ENCODE measurements around the gene KCNC4. TPM values are rescaled to one million over a fixed set of nuclear protein-coding genes. Genes with fewer than 3 reads are reported as not detected.

Gene KCNC4
- total RNA-seq, 1 experiment from 2014 or later = 0.48 TPM

DNA sequence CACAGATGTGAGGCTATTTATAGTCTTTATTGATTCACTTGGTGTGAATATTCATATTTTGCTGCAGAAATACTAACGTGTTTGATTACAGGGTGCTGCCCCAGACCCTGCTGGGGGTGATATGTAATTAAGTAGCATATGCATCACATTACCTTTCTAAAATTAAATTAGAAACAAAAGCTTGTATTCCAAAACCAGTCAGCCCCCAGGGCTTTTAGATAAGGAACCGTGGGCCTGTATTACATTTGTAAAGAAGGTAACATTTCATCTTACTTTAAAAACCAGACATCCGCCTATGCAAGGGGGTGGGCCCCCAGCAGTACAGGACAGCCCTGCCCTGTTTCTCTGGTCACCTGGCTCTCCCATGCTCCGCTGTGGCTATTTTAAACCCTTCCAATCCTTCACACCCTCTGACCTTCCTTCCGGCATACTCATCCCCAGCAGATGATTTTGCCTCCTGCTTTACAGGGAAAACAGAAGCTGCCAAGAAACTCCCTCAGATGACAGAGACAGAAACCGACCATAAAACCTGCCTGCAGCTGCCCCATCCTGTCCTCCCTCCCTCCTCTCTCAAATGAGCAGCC, 22.0 kb upstream of the KCNC4 start:
- no peak for DNase-seq (ENCODE audit: low spot score)

GRCh38 chr1:110189181-110189580, 20.9 kb upstream of the KCNC4 start:
- DNase-seq (ENCODE audit: low spot score) = no peak

GRCh38 chr1:110190282-110190929, 19.7 kb upstream of the KCNC4 start:
- no peak for DNase-seq (ENCODE audit: low spot score)

- DNase-seq (ENCODE audit: low spot score) = no peak
Observed at GRCh38 chr1:110192541-110192940, 17.6 kb upstream of the KCNC4 start.

GRCh38 chr1:110195196-110195595, 14.9 kb upstream of the KCNC4 start:
- no peak for DNase-seq (ENCODE audit: low spot score)

- DNase-seq (ENCODE audit: low spot score) = peak; percentile 55
Observed at GRCh38 chr1:110196917-110197765, 13.0 kb upstream of the KCNC4 start.

DNA sequence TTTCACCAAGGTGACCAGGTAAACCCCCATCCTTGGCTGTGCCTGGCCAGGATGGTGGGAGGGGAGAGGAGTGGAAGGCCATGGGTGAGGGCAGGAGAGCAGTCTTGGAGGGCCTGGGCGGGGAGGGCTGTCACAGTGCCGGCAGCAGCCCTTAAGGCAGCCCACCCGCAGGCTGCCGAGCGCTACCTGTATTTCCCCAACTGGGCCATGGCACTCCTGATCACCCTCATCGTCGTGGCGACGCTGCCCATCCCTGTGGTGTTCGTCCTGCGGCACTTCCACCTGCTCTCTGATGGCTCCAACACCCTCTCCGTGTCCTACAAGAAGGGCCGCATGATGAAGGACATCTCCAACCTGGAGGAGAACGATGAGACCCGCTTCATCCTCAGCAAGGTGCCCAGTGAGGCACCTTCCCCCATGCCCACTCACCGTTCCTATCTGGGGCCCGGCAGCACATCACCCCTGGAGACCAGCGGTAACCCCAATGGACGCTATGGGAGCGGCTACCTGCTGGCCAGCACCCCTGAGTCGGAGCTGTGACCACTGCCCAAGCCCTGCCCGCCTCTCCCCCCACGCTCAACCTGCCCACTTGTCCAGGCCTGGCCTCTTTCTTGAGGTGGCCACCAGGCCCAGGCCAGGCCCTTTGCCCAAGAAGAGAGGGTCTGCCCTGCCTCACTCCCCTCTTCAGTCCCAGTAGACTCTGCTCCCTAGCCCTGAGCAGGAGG, 12.0 kb upstream of the KCNC4 start:
- DNase-seq (ENCODE audit: low spot score) = no peak

GRCh38 chr1:110198746-110199145, 11.4 kb upstream of the KCNC4 start:
- no peak for DNase-seq (ENCODE audit: low spot score)

- DNase-seq (ENCODE audit: low spot score) = no peak
Observed at GRCh38 chr1:110200190-110200589, 9.9 kb upstream of the KCNC4 start.

DNA sequence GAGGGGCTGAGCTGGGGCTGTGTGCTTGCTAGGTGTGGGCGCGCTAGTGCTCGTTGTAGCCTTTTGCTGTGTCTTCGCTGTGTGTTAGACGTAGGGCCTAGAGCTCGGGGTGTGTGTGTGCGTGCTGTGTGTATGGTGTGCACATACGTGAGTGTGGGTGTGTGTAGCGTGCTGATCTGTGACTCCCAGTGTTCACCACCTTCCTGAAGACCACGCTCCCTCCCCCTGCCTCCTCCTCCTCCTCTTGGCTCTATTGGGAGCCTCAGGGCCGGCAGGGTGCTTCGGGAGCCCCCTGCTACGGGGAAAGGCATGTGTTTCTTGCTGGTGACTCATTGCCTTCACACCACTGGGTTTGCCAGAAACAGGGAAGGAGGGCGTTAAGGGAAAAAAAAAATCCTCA, 9.4 kb upstream of the KCNC4 start:
- DNase-seq (ENCODE audit: low spot score) = no peak

DNA sequence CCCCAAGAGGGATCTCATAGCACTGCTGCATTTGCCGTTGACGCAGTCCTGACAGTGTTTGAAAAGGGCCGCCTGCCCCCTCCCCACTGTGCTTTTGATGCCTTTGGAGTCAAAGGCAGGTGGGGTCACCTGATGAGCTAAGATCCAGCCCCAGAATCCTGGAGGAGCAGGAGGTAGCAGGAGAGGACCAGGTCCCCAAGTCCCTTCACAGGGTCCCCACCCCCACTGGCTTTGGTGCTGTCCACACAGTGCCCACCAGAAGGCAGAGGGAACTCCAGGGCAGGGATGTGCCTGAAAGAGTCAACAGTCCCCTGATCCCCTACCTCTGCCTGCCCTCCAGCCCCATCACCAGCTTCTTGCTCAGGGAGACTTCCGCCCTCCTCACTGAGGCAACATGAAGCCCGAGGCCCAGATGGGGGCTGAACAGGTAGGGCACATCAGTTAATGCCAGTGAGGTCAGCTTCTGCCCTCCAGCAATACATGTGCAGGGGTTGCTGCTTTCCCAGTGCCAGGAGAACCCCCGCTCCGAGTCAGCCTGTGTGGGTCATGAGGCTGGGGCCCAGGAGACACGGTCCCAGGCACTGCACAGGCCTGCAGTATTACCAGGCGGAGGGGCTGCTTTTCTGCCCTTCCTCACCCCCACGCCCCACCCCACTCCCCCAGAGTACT, 8.8 kb upstream of the KCNC4 start:
- no peak for DNase-seq (ENCODE audit: low spot score)

DNA sequence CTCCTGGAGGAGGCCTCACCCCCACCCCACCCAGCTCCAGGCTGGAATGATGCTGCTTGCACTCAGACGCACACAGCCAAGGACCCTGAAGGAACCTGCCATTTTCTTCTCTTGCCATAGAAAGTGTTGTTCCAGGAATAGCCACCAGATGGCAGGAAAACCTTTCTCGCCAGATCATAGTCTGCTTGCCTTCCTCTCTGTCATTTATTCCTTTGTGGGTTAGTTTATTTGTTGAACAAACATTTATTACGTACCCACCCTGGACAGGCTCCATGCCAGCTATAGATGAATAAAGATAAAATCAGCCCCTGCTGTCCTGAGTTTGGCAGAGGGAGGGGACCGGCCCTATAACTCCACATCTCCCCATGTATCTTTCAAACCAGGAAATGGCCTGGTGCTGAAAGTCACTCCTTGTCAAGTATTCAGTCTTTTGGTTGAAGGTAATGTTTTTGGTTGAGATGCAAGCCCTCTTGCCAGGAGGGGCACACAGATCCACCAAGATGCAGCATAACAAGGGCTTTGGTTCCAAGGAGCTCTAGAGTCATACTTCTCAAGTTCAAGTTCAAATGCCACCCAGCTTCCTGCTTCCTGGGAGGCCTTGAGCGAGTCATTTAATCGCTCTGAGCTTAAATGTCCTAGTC, 7.0 kb upstream of the KCNC4 start:
- DNase-seq (ENCODE audit: low spot score) = peak; percentile 92

DNA sequence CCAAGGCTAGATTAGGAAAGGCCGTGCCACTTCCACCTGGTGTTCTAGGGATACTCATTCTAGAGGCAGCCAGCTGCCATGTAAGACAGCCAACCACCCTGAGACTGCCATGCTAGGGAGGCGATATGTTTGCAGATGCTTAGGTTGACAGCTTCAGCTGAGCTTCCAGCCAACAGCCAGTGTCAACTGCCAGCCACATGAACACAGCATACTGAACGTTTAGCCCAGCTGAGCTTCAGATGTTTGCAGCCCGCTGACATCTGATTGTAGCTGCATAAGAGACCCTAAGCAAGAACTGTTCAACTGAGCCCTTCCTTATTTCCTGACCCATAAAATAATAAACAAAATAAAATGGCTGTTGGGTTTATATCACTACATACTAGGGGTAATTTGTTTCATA, 5.0 kb upstream of the KCNC4 start:
- DNase-seq (ENCODE audit: low spot score) = no peak

- DNase-seq (ENCODE audit: low spot score) = no peak
Observed at GRCh38 chr1:110205591-110206155, 4.4 kb upstream of the KCNC4 start.

GRCh38 chr1:110206261-110206920, 3.7 kb upstream of the KCNC4 start:
- DNase-seq (ENCODE audit: low spot score) = no peak

GRCh38 chr1:110207831-110208230, 2.3 kb upstream of the KCNC4 start:
- DNase-seq (ENCODE audit: low spot score) = peak; percentile 63

DNA sequence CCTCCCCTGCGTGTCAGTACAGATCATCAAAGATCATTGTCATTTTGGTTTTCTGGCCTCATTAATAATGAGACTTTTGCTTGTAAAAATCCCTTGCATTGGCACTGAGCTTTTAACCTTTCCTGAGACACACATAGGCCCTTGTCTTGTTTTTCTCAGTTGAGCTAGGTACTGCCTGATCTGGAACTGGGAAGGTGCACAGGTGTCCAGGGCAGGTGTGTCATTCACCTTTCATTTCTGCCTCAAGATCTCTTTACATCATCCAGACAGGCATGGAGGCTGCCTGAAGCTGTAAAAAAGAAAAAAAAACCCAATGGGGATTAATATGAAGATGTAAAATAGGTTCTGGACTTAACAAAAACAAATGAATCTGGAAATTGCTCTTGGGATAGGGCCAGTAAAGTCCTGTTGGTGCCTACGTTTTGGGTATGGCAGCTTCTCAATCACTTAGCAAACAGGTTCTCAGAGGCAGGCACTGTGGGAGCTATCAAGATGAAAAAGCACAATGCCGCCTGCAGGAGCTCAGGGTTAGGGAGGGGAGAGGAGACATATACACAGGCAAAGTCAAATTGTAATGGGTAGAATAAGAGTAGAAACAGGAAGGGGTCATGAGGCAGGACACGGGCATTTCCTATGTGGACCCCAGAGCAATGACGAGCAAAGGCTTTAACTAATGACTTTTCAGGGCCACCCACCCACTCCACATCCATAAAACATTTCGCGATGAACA, 1.0 kb upstream of the KCNC4 start:
- no peak for DNase-seq (ENCODE audit: low spot score)

DNA sequence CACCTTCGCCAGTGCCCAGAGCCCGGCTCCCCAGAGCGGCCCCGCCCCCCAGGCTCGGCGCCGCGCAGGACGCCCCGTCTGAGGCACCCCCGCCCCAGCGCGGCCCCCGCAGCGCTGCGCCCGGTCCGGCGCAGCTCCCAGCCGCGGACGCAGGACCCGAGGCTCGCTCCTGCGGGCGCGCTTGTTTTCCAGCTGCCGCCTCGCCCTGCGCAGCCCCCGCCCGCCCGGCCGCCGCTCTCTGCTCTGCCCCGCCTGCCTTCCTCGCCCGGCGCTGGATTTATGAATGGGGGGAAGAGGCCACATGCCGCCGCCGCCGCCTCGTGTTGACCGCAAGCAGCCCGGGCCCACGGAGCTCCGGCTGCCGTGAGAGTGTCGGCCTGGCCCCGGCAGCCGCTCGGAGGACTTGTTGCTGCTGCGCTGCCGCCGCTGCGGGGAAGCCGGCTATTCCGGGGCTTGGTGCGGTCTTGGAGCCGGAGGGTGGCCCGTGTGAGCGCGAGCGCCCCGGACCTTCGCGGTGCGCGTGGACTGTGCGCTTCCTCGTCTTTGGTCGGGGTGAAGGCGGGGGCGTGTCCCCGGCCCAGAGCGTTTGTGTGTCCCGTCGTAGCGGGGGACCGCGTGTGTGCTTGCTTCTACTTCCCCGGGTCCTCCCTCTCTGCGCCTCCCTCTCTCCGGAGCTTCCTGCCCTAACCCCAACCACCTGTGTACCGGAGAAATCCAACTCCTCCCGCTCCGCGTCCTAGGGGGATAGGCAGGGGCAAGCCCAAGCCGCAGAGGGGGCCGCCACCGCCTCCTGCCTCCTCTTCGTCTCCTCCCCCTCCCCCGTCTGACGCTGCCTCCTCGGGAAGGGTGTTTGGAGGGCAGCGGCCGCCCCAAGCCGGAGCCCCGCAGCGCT, 736 bp downstream of the KCNC4 start:
- no peak for DNase-seq (ENCODE audit: low spot score)
